Activated gamma-delta T cell treated with Interleukin-2 at 50 U/mL for 16 hours (primary cell): ENCODE results near the gene TBCK.
"Not testable (repeated sequence)": the region's sequence is repeated elsewhere in the genome, so short reads cannot be mapped to it uniquely, and the experiment has no call there.

Source experiments
- DNase-seq: peaks from one replicate; pipeline ENCODE4 v3.0.0-alpha.2; 2020

Gene TBCK

DNA sequence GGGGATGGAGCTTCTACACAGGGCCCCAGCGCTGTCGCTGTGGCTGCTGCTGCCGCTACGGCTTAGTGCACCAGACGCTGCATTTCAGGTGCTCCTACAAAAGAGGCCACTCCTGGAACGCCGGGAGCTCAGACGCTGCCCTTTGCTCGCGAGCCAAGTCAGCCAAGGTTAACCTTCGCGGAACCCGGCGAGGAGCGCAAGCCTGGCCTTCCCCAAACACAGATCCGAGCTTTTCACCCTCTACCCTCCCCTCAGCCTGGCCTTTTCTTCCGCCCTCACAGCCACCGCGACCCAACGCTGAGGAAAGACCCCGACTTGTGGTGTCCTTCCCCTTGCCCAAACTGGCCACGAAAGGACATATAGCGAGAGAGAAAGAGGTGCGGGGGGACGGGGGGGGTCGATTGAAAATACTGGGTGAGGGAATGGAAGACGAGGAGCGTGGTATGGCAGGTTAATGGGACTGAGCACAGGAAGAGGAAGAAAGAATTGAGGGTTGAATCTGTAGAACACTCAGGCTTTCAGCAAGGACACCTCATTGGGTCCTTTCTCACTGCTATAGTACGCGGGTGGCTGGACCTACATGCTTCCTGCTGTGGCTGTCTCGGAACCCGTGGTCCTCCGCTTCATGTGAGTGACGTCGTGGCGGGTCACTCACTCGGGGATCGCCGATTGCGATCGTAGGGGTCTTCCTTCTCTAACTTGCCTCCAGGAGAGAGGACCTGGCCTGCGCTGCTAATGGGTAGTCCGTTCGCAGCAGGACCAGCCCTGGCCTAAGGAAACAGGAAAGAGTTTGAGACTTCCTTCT lies at the start of gene TBCK, which contains the start of gene AIMP1:
TSS of gene TBCK (minus strand) at position 242 of the 805 bp plus-strand sequence. CDS start 7,249 bp downstream, outside the sequence.
TSS of gene AIMP1 (plus strand) at position 583 of the 805 bp plus-strand sequence. CDS start 8,460 bp downstream, outside the sequence.
- peak; percentile 84 for DNase-seq

DNA sequence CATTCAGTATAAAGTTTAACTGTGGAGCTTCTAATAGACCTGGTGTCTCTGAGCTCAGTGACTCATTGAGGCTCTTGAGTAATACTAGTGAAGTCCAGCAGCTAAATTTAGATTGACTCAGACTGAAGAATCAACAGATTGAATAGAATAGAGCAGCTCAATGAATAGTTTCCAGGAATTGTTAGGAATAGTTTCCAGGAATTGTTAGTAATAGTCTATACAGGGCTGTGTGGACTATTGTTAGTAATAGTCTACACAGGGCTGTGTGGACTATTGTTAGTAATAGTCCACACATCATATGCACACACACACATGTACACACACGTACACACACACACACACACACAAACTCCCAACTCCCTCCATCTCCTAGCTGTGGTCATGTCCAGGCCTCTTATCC lies 49.6 kb upstream of the TBCK start:
- DNase-seq: no peak

DNA sequence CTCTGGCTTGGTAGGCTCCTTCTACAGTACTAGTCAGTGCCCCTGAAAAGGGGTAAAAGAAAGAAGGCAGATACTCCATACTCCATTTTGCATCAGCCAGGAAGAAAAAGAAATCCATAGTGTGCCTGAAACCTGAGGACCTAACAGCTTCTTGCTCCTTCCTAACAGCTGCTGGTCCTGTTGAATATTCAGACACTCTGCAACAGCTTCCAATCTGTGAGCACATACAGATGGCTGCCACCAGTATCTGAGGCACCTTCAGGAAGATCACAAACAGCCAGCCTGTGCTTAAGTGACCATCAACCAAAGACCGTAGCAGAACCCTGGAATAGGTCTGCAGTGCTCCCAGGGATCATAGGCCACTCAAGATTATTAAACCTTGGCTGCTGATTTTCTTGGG lies 48.3 kb upstream of the TBCK start:
- DNase-seq: no peak

DNA sequence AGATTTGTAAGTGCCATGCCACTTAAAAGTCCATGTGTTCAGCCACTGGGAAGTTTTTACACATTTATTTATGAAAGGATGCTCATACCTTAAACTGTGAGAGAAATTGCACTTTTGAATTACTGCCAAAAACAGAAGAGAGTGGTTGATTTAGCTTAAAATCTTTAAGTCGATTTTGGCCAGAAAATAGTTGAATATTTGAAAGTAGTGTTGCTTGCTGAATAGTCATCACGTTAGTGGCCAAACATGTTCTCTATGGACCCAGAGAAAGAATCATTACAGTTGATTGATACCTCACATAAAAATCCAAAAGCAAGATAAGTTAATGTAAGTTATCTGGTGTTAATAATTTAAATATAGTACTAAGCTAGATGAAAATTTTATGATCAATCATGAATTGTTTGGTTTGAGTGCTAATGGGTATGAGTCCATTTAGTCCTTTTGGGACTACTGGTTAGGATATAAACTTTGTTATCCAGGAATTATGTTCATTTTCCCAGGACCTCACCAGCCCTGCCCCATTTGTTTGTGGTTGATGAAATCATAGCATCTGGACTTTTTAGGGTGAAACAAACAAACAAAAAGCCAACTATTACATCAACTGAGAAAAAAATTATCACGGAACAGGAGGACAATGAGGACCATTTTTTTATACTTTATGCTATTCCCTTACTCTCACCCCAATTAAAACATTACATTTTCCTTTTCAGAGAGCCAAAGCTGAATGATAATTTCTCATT lies 46.2 kb upstream of the TBCK start:
- DNase-seq: no peak

DNA sequence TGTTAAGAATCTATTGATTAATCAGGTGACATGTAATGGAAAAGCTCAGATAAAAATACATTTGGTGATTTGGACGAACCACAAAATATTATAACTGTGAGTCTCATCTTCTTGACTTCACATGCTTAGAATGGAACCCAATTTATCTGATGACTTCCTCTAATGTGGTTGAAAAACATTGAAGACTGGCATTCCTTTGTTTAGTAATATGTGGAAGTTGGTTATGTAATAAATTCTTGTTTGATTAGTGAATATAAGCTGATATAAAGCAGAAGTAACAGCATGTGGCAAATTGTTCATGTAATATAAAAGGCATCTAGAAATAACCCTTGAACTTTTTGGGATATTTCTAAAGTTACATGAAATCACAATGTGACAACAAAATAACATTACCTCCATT lies 42.9 kb upstream of the TBCK start:
- no peak for DNase-seq

DNA sequence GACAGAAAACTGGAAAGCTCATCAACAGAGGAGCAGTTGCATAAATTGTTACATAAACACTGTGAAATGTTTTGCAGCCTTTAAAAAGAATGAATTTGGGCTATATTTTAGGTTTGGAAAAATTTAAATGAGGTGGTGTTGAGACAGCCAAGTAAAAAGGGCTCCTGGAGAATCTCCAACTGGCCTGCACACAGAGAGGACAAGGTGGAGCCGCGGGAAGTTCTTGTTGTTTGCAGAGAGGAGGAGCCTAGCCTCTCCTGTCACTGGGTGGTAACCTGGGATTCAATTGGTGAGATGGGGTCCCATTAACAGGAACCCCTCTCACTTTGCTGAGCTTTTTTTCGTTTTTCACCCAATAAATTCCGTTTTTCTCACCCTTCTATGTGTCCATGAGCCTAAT lies 39.2 kb upstream of the TBCK start:
- no peak for DNase-seq

DNA sequence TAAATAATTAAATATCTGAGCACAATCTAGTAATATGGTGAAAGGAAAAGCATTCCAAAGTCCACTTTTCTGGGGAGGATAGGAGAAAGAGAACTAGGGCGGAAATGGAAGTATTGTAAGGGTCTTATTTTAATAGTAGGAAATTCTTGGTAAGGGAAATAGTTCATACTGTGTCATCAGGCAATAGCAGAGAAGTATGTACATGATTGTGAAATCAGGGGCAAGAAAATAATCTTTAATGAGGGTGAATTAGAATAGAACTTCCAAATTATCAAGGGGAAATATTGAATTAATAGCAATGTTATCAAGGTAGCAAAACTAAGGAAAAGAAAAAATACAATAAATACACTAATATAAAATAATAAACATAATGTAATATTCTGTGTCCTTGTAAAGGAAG lies 37.8 kb upstream of the TBCK start:
- no peak for DNase-seq

DNA sequence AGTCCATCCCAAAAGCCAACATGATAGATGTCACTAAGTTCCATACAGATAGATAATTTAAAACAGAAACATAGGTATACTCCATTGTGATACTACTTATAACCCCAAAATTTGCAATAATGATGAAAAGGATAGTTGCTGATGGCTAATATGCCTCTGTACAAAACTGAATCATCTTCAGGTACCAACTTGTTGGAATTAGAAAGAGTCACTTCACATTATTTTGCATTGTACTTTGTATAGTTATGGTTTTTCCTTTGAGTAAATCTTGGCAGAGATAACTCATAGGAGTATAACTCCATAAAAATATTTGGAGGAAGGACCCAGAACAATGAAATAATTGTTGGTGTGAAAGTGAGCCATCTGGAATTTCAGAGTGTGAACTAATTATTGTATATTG lies 35.0 kb upstream of the TBCK start:
- no peak for DNase-seq

DNA sequence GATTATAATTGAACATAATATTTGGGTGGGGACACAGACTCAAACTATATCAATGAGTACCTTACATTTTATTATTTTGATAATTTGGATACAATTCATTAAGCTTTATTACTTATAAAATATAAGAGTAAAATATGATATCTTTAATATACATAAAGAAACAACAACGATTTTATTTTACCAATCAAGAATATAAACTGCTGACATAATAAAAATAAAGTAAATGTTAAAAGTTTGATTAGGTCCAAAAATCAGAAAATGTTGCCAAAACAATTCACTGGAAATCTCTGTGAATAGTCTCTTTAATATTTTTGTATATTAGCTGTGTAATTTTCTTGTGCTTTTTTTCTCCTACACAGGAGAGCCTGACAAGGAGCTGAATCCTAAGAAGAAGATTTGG lies 31.2 kb upstream of the TBCK start:
- DNase-seq: no peak

DNA sequence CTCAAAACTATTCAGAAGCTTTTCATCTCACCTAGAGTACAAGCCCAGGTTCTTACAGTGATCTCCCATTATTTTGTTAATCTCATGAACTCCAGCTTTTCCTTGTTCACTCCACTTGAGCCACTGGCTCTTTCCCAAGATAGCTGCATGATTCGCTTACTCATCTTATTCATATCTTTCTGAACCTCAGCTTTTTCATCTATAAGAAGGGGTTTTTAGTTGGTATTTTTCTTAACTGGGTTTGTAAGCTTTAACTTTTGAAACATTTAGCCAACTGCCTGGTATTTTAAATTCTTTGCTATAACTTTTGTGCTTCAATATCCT lies 28.6 kb upstream of the TBCK start:
- no peak for DNase-seq

DNA sequence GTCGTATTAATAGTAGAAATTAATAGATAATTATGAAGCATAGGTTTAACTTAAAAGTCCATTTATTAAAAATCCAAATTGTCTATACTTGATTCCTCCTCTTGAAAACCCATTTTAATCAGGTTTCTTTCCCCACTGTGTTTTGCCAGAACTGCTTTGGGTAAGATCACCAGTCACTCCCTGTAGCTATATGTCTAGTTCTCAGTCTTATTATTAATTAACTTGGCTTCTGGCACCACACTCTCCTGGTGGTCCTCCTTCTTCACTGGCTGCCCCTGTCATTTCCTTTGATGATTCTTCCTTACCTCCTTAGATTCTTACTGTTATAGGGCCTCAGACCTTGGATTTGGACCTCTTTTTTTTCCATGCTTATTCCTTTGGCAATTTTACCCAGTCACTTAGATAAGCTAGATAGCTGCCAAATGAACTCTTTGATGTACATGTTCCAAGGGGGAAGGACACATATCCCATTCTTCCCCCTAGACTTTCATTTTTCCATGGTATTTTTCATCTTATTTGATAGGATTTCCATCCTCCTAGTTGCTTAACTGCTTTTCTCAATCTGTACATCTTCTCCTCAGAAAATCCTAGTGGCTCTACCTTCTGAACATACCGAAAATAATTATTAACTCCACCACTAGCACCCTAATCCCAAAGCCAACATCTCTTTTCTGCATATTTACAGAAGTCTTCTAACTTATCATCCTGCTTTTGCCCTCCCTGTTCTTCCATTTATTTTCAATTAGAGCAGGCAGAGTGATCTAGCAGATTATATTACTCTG lies 28.0 kb upstream of the TBCK start:
- no peak for DNase-seq

DNA sequence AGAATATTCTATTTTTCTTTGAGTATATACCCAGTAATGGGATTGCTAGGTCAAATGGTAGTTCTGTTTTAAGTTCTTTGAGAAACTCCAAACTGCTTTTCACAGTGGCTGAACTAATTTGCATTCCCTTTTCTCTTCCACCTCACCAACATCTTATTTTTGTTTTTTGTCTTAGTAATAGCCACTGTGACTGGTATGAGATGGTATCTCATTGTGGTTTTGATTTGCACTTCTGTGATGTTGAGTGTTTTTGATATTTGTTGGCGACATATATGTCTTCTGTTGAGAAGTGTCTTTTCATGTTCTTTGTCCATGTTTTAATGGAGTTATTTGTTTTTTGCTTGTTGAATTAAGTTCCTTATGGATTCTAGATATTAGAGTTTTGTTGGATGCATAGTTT lies 24.8 kb upstream of the TBCK start:
- DNase-seq: no peak

DNA sequence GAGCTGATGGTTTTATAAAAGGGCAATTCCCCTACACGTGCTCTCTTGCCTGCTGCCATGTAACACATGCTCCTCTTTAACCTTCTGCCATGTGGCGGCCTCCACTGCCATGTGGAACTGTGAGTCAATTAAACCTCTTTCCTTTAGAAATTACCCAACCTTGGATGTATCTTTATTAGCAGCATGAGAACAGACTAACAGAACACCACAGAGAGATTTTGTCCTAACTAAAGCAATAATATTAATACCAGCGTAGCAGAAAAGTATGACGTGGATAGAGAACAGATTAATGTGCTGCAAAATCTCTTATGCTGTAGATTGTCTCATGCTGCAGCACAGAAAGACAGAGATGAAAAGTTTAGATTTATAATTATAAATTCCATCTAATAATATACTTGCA lies 23.4 kb upstream of the TBCK start:
- DNase-seq: no peak

DNA sequence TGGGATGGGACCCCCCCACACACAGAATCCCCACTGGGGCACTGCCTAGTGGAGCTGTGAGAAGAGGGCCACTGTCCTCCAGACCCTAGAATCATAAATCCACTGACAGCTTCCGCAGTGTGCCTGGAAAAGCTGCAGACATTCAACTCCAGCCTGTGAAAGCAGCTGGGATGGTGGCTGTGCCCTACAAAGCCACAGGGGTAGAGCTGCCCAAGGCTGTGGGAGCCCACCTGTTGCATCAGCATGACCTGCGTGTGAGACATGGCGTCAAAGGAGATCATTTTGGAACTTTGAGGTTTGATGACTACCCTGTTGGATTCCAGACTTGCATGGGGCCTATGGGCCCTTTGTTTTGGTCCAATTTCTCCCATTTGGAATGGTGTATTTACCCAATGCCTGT lies 22.7 kb upstream of the TBCK start:
- DNase-seq: no peak

DNA sequence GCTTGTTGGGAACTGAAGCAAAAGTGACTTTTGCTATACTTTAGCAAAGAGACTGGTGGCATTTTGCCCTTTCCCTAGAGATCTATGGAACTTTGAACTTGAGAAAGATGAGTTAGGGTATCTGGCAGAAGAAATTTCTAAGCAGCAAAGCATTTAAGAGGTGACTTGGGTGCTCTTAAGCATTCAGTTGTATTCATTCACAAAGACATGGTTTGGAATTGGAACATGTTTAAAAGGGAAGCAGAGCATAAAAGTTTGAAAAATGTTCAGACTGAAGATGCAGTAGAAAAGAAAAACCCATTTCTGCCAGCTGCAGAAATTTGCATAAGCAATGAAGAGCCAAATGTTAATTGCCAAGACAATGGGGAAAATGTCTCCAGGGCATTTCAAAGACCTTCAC lies 21.9 kb upstream of the TBCK start:
- no peak for DNase-seq

DNA sequence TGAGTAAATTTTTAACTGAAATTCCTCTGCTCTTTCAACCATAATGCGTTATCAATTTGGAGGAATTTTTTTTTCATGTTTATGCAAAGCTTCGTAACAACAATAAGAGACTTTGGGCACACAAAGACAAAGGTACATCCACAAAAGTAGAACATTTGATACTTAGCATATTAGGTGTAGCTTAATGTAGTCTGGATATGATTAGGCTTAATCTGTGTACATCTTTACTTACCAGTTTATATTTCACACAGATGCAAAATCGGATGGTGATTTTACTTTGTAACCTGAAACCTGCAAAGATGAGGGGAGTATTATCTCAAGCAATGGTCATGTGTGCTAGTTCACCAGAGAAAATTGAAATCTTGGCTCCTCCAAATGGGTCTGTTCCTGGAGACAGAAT lies 20.6 kb upstream of the TBCK start:
- no peak for DNase-seq

DNA sequence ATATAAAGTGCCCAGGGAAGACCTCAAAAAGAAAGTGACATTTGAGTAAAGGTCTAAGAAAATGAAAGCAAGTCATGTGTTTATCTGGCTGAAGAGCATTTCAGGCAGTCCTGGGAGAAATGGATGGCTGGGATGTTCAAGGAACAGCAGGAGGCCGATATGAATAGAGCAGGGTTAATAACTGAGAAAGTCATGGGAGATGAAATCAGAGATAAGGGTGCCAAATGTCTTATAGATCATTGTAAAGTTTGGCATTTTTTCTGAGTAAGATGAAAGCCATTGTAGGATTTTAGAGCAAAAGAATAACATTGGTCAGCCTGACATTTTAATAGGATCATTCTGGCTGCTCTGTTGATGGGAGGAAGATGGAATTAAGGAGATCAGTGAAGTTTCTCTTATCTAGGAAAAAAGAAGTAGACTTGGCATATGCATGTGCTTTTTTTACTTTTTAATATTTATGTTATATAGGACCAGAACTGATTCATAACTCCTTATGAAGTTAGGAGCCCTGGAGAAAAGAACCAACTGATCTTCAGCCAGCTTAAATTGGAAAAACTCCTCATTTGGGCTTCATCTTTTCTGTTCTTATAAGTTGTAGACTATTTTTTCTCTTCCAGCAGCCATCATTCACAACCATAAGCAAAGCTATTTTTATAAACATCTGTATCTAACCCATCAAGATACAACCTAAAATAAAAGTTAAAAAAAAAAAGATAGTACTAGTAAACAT lies 18.9 kb upstream of the TBCK start:
- DNase-seq: no peak

DNA sequence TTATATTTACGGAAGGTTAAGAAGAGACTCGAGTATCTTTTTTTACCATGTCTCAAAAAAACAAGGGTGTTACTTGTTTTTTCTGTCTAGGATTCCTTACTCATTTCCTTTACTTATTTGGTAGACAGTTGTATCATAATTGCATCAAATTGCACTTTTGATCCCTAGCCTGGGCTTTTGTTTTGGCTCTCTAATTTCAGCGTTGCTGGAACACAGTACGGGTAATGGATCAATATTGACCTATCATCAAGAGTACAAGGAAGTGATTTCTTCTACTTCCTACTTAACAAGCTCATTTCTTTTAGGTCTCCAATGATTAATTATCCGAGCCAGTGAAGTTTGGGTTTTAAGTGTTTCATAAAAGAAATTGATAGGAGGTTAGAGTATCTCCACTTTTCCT lies 17.2 kb upstream of the TBCK start:
- DNase-seq: no peak

DNA sequence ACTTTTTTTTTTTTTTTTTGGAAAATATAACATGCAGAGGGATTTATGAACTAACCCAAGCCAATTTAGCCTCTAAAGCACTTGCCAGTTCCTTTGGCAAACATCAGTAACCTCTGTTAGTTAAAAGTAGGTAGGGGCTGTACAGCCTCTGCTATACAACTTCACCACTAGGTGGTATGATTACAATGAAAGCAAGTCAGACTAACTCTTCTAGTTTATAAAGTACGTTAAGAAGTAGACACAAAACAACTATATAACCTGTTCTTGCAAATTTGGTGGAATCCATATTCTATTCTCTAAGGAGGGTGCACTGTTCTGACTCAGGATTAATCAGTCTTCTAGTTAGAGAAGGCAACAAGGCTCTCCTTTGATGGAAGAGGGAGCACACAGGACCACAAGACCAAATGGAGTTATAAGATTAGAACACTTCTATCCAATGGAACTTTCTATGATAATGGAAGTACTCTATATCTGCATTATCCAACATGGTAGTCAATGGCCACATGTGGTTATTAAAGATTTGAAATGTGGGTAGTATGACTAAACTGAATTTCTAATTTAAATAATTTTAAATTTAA lies 13.1 kb upstream of the TBCK start:
- no peak for DNase-seq

DNA sequence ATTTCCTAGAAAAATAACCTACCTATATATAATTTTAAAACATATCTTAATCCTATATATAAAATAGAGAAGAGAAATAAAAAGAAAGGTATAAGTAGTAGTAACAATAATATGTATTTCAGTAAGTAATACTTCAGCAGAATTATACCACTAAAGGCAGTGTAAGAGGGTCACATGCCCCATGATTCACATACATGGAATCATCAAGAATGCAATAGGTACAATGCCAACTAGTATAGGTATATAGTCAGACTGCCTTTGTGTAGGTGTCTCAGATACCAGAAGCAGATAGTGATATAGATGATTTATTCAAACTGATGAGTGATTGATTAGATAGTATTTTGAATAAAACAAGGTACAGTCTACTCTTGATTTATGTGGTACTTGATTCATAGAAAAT lies 9.8 kb upstream of the TBCK start:
- DNase-seq: no peak

DNA sequence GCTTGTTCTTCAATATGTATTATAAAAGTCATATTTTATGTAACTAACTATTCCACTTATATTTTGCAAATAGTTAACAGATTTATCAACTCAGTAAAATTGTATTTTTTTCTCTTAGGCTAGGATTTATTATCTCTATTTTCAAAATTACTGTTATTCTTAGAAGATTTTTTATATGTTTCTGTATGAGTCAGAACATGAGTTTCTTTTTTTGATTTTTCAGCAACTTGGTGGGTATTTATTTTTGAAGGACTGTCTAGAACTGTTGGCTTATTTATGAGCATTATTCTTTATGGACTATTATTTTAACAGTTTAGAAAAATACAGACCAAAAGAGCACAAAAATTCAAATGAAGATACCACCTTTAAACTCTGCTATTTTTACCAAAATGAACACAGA lies 7.1 kb upstream of the TBCK start:
- no peak for DNase-seq

DNA sequence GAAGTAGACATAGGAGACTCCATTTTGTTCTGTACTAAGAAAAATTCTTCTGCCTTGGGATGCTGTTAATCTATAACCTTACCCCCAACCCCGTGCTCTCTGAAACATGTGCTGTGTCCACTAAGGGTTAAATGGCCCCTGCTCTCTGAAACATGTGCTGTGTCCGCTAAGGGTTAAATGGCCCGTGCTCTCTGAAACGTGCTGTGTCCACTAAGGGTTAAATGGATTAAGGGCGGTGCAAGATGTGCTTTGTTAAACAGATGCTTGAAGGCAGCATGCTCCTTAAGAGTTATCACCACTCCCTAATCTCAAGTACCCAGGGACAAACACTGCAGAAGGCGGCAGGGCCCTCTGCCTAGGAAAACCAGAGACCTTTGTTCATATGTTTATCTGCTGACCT lies 5.8 kb upstream of the TBCK start:
- DNase-seq: not testable (repeated sequence)

DNA sequence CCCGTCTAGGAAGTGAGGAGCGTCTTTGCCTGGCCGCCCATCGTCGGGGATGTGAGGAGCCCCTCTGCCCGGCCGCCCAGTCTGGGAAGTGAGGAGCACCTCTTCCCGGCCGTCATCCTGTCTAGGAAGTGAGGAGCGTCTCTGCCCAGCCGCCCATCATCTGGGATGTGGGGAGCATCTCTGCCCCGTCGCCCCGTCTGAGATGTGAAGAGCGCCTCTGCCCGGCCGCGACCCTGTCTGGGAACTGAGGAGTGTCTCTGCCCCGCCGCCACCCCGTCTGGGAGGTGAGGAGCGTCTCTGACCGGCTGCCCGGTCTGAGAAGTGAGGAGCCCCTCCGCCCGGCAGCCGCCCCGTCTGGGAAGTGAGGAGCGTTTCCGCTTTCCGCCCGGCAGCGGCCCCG lies 5.2 kb upstream of the TBCK start:
- DNase-seq: not testable (repeated sequence)
